HEK293 (cell line): ENCODE measurements around the gene PRPF19.

Experiments
- CTCF ChIA-PET: fragments of 350-600 bp; formaldehyde crosslinking; extraction: SDS; loops from one replicate; lab custom pipeline; 2021; ENCODE audit warnings: antibody characterized with exemption; lab: Yijun Ruan, JAX
- POLR2A ChIA-PET: fragments of 300-600 bp; formaldehyde crosslinking; extraction: SDS; loops from one replicate; lab custom pipeline; 2020; ENCODE audit warnings: antibody characterized with exemption, inconsistent platforms; lab: Yijun Ruan, JAX
- H3K27ac ChIP-seq: fragments of 200-500 bp; sonication (Bioruptor generic); 2 replicates; pipeline ENCODE4 v1.5.1; 2014; ENCODE audit warnings: low read depth, low read length, control low read depth, inconsistent platforms; ENCODE audit errors: extremely low read depth
- H3K36me3 ChIP-seq, 2 experiments: fragments of 200-500 bp in 1 of 2; sonication (Bioruptor generic) in 1 of 2; 1 replicate in 1 of 2; 2 replicates in 1 of 2; pipeline ENCODE4 v1.5.1; 2014 to 2017; ENCODE audit warnings: inconsistent platforms in 2 of 2, low read length in 2 of 2; ENCODE audit not compliant: control insufficient read depth in 2 of 2, insufficient read depth in 1 of 2
- H3K4me1 ChIP-seq: fragments of 200-500 bp; sonication (Bioruptor generic); 2 replicates; pipeline ENCODE4 v1.5.1; 2014; ENCODE audit warnings: mild to moderate bottlenecking, low read length, inconsistent platforms; ENCODE audit not compliant: control insufficient read depth, insufficient read depth
- H3K4me3 ChIP-seq: 2 replicates; pipeline ENCODE4 v1.5.1; 2011; ENCODE audit warnings: low read depth, mild to moderate bottlenecking, control low read depth, low read length, moderate library complexity
- H3K9me3 ChIP-seq: fragments of 200-500 bp; sonication (Bioruptor generic); 2 replicates; pipeline ENCODE4 v1.5.1; 2014; ENCODE audit warnings: low read depth, low read length, inconsistent platforms; ENCODE audit not compliant: control insufficient read depth, insufficient read depth
- KLF10 ChIP-seq: fragments of 450-650 bp; IDR thresholded peaks from 2 replicates; pipeline ENCODE4 v1.5.1; 2018; ENCODE audit warnings: missing biosample characterization, mild to moderate bottlenecking, missing genetic modification characterization
- PRDM10 ChIP-seq: fragments of 450-650 bp; formaldehyde crosslinking; IDR thresholded peaks from 2 replicates; pipeline ENCODE4 v1.5.1; 2016; ENCODE audit warnings: missing biosample characterization, missing genetic modification characterization
- PRDM2 ChIP-seq: fragments of 450-650 bp; formaldehyde crosslinking; IDR thresholded peaks from 2 replicates; pipeline ENCODE4 v1.5.1; 2016; ENCODE audit warnings: missing biosample characterization, missing genetic modification characterization, borderline replicate concordance
- SCRT1 ChIP-seq: fragments of 450-650 bp; formaldehyde crosslinking; IDR thresholded peaks from 2 replicates; pipeline ENCODE4 v1.5.1; 2016; ENCODE audit warnings: missing biosample characterization, missing genetic modification characterization, borderline replicate concordance
- ZNF10 ChIP-seq: fragments of 450-650 bp; formaldehyde crosslinking; IDR thresholded peaks from 2 replicates; pipeline ENCODE4 v1.5.1; 2017; ENCODE audit warnings: missing biosample characterization, missing genetic modification characterization
- ZNF133 ChIP-seq: fragments of 450-650 bp; formaldehyde crosslinking; IDR thresholded peaks from 2 replicates; pipeline ENCODE4 v1.5.1; 2016; ENCODE audit warnings: missing biosample characterization, missing genetic modification characterization
- ZNF157 ChIP-seq: fragments of 450-650 bp; formaldehyde crosslinking; IDR thresholded peaks from 2 replicates; pipeline ENCODE4 v1.5.1; 2016; ENCODE audit warnings: missing biosample characterization, missing genetic modification characterization
- ZNF175 ChIP-seq: fragments of 450-650 bp; formaldehyde crosslinking; IDR thresholded peaks from 2 replicates; pipeline ENCODE4 v1.5.1; 2016; ENCODE audit warnings: missing biosample characterization, missing genetic modification characterization
- ZNF18 ChIP-seq: fragments of 450-650 bp; formaldehyde crosslinking; IDR thresholded peaks from 2 replicates; pipeline ENCODE4 v1.5.1; 2016; ENCODE audit warnings: missing biosample characterization, missing genetic modification characterization
- ZNF239 ChIP-seq: fragments of 450-650 bp; formaldehyde crosslinking; IDR thresholded peaks from 2 replicates; pipeline ENCODE4 v1.5.1; 2016; ENCODE audit warnings: missing biosample characterization, missing genetic modification characterization
- ZNF350 ChIP-seq: fragments of 450-650 bp; formaldehyde crosslinking; IDR thresholded peaks from 2 replicates; pipeline ENCODE4 v1.5.0; 2017; ENCODE audit warnings: missing biosample characterization, mild to moderate bottlenecking, missing genetic modification characterization
- ZNF391 ChIP-seq: fragments of 450-650 bp; formaldehyde crosslinking; IDR thresholded peaks from 2 replicates; pipeline ENCODE4 v1.5.1; 2016; ENCODE audit warnings: low read depth, missing biosample characterization, missing genetic modification characterization, borderline replicate concordance
- ZNF521 ChIP-seq: fragments of 450-650 bp; formaldehyde crosslinking; IDR thresholded peaks from 2 replicates; pipeline ENCODE4 v1.5.1; 2017; ENCODE audit warnings: missing biosample characterization, mild to moderate bottlenecking, missing genetic modification characterization
- ZNF776 ChIP-seq: fragments of 450-650 bp; formaldehyde crosslinking; IDR thresholded peaks from 2 replicates; pipeline ENCODE4 v1.5.0; 2017; ENCODE audit warnings: missing biosample characterization, missing genetic modification characterization, borderline replicate concordance

The PRPF19 gene

GRCh38 chr11:60895687-60896086, 10.7 kb downstream of the PRPF19 start:
- no peak overlapping the region for H3K4me3 ChIP-seq
- CTCF ChIA-PET = interaction anchor here (0.6 to 1.2 kb wide), 3 partner anchors 20 to 188 kb away, joined by 3 to 7 read pairs (median 5); no protein-coding TSS in a partner anchor
- TF ChIP-seq ZNF391 = no peak
- TF ChIP-seq ZNF776 = no peak
- TF ChIP-seq KLF10 (tag by site-specific recombination) = no peak
- TF ChIP-seq ZNF157 (tag by site-specific recombination) = no peak
- TF ChIP-seq ZNF239 = no peak
- TF ChIP-seq PRDM10 (tag by site-specific recombination) = no peak
- TF ChIP-seq PRDM2 (tag by site-specific recombination) = no peak
- no peak for TF ChIP-seq ZNF521 (tag by site-specific recombination)
- no peak for TF ChIP-seq ZNF175 (tag by site-specific recombination)
- TF ChIP-seq SCRT1 (tag by site-specific recombination) = no peak
- no peak for TF ChIP-seq ZNF350 (tag by site-specific recombination)
- TF ChIP-seq ZNF133 = no peak
- TF ChIP-seq ZNF18 (tag by site-specific recombination) = no peak
- no peak for TF ChIP-seq ZNF10
- TF ChIP-seq, all 188 proteins: peak for 0
- peaks cover 26 to 98% of the 10 kb centered on the region in 2 experiments for H3K36me3 ChIP-seq
- no peaks in the 10 kb centered on the region for H3K4me1 ChIP-seq
- POLR2A ChIA-PET = no interaction called here
- no peaks in the 10 kb centered on the region for H3K9me3 ChIP-seq
- H3K27ac ChIP-seq = no peak overlapping the region
